ENCODE results near the gene MGMT. TPM values are rescaled to one million over a fixed set of nuclear protein-coding genes. Genes with fewer than 3 reads are reported as not detected.

The MGMT gene
- total RNA-seq, 3 donors from 2014 or later = 15.4 to 17.5 (median 16.3) TPM

DNA sequence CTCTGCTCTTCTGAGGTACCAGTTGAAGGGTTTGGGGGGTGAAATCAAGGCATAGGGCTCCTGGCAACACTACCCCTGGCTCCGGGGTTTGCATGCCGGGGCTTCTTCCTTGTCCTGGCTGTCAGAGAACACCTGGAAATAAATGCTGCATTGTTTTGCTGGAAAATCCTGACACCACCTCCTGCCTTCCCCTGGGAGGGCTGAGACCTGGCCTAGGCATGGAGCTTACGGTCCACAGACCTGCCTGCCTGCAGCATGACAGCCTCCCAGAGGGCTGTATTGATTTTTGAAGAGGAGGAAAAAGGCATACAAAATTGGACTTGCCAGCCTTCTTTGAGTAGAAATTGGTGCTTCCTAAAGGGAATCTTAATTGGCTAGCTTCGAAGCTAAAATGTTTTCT, 227.1 kb downstream of the MGMT start:
- ATAC-seq (no peak), DNase-seq (no peak)
- no peak overlapping the region for H3K4me3 ChIP-seq
- H3K4me1 ChIP-seq (ENCODE audit: low read depth) = no peaks in the 10 kb centered on the region
- intact Hi-C loops (cut with DNase I, micrococcal nuclease) = no loop called here
- H3K36me3 ChIP-seq (ENCODE audit: low read depth) = no peaks in the 10 kb centered on the region
- H3K9me3 ChIP-seq = no peaks in the 10 kb centered on the region
- TF ChIP-seq, protein P1, sequence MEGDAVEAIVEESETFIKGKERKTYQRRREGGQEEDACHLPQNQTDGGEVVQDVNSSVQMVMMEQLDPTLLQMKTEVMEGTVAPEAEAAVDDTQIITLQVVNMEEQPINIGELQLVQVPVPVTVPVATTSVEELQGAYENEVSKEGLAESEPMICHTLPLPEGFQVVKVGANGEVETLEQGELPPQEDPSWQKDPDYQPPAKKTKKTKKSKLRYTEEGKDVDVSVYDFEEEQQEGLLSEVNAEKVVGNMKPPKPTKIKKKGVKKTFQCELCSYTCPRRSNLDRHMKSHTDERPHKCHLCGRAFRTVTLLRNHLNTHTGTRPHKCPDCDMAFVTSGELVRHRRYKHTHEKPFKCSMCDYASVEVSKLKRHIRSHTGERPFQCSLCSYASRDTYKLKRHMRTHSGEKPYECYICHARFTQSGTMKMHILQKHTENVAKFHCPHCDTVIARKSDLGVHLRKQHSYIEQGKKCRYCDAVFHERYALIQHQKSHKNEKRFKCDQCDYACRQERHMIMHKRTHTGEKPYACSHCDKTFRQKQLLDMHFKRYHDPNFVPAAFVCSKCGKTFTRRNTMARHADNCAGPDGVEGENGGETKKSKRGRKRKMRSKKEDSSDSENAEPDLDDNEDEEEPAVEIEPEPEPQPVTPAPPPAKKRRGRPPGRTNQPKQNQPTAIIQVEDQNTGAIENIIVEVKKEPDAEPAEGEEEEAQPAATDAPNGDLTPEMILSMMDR (IDR thresholded peaks at IDR 0.05) = no peak

DNA sequence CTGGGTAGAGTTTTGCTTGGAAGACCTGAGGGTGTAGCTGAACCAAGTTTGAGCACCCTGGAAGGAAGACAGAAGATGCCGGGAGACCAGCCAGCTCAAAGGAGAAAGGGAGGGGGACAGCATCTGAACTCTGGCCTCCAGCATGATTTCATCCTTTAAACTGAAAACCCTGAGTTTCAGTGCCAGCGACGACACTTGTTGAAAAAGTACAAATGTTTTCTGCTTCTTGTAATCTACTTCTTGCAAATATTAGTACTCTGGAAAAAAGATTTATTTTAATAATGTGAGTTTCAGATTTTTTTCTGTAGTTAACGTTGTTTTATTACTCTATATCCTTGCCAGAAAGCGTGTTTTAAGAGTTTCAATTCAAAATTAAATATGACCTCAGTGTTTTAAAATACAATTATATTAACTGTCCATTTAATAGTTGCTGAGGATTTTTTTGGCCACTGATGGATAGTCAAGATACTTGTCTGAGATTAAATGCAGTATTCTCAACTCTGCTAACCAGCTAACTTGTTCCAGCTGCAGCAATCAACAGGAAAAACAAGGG, 227.7 kb downstream of the MGMT start:
- intact Hi-C loops (cut with DNase I, micrococcal nuclease) = no loop called here
- Histone ChIP-seq H3K9me3 (no peaks in the 10 kb centered on the region), H3K4me3 (no peak overlapping the region), H3K4me1 (ENCODE audit: low read depth) (no peaks in the 10 kb centered on the region), H3K36me3 (ENCODE audit: low read depth) (no peaks in the 10 kb centered on the region)
- TF ChIP-seq, protein P1 (IDR thresholded peaks at IDR 0.05) = no peak
- ATAC-seq (peak; percentile 21), DNase-seq (peak in 1 of 3 donors; percentile 48)

DNA sequence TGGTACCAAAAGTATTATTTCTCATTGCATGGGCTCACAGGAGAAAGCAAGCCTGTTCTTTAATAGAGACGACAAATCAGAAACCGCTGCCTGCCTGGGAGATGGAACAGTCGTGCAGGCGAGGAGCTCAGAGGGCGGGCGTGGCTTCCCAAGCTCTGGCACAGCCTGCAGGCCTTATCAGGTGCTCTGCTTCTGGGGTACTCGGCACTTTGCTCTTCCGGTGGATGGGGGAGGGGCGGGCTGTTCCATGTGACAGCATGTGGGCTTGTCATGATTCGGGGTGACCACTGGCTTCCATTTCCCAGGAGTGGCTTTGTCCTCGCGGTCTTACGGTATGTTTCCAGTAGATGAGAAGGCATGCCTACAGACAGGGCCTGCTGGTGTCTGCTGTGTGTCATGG, 228.6 kb downstream of the MGMT start:
- Histone ChIP-seq H3K4me1 (ENCODE audit: low read depth) (no peaks in the 10 kb centered on the region), H3K4me3 (no peak overlapping the region), H3K9me3 (no peaks in the 10 kb centered on the region), H3K36me3 (ENCODE audit: low read depth) (no peaks in the 10 kb centered on the region)
- ATAC-seq (no peak), DNase-seq (no peak)
- TF ChIP-seq, protein P1 (IDR thresholded peaks at IDR 0.05) = no peak
- intact Hi-C loops (cut with DNase I, micrococcal nuclease) = no loop called here

DNA sequence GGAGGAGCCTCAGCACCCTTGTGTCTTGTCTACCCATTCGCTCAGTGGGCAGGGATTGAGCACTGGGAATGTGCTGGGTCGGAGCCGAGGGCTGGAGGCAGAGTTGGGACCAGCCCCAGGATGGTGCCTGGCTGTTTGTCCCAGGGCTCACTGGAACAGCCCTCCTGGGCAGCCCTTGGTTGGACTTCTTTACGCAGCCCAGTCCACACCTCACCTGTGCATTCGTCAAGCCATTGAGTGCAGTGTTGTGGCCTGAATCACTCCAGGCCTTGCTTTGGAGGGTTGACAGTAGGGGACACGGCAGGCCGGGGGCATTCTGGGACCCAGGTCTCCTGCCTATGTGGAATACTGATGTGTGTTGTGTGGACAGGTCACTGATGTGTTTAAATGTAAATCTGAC, 229.6 kb downstream of the MGMT start:
- TF ChIP-seq, protein P1 (IDR thresholded peaks at IDR 0.05) = no peak
- H3K4me3 ChIP-seq = no peak overlapping the region
- H3K4me1 ChIP-seq (ENCODE audit: low read depth) = no peaks in the 10 kb centered on the region
- DNase-seq (no peak), ATAC-seq (no peak)
- intact Hi-C loops (cut with DNase I, micrococcal nuclease) = no loop called here
- no peaks in the 10 kb centered on the region for H3K9me3 ChIP-seq
- no peaks in the 10 kb centered on the region for H3K36me3 ChIP-seq (ENCODE audit: low read depth)

DNA sequence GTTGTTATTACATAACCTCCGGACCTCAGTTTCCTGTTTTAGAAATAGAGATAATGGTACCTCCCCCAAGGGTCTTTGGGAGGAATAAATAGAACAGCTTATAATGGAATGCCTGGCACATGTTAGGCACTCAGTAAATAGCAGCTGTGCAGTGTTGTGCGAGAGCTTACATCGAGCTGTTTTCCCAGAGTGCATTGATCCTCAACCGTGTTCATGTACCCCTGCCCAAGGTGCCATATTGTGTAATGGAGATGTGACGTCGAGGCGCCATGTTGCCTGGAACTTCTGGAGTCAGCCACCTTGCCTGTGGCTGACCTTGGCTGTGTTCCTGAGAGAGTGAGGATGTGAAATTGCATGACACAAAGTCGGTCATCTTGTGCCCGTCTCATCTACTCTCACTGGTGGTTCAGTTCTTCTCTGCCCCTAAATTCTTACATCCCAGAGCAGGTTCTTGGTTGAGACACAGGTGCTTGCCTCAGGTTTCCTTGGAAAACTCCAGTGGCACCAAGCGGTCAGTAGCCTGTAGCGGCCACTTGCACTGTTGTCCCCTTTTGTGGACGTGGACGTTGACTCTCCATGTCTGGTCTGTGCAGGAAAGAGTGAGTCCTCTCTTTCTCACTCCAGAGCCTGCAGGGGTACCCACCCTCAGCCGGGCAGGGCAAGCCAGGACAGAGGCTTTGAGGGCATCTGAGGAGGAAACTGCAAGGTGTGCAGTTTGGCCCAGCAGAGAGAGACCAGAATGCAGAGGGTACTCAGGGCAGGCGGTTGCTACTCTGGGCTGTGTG, 230.6 kb downstream of the MGMT start:
- ATAC-seq (no peak), DNase-seq (no peak)
- Histone ChIP-seq H3K4me3 (no peak overlapping the region), H3K9me3 (no peaks in the 10 kb centered on the region), H3K4me1 (ENCODE audit: low read depth) (no peaks in the 10 kb centered on the region), H3K36me3 (ENCODE audit: low read depth) (no peaks in the 10 kb centered on the region)
- TF ChIP-seq, protein P1 (IDR thresholded peaks at IDR 0.05) = no peak
- intact Hi-C loops (cut with DNase I, micrococcal nuclease) = no loop called here

All from mucosa of descending colon (tissue), 3 donors.